Dedifferentiated amniotic fluid mesenchymal stem cell (primary cell): ENCODE results near the gene KCNQ1OT1.

Source experiments
- DNase-seq: peaks from one replicate; pipeline ENCODE4 v3.0.0-alpha.2; 2016; ENCODE audit errors: extremely low spot score

The KCNQ1OT1 gene

GRCh38 chr11:2686360-2687222 lies 13.2 kb downstream of the KCNQ1OT1 start:
- DNase-seq, result no peak

GRCh38 chr11:2685566-2686359 lies 14.0 kb downstream of the KCNQ1OT1 start:
- DNase-seq, result no peak

- no peak for DNase-seq
Observed at GRCh38 chr11:2685051-2685450, 14.7 kb downstream of the KCNQ1OT1 start.

GRCh38 chr11:2684581-2684980 lies 15.2 kb downstream of the KCNQ1OT1 start:
- DNase-seq, result no peak

GRCh38 chr11:2683806-2684205 lies 16.0 kb downstream of the KCNQ1OT1 start:
- DNase-seq, result no peak

- DNase-seq, result no peak
Observed at GRCh38 chr11:2681408-2682145, 18.2 kb downstream of the KCNQ1OT1 start.

- DNase-seq, result no peak
Observed at GRCh38 chr11:2679011-2679676, 20.6 kb downstream of the KCNQ1OT1 start.

GRCh38 chr11:2678396-2678795 lies 21.4 kb downstream of the KCNQ1OT1 start:
- DNase-seq, result no peak

GRCh38 chr11:2677127-2677526 lies 22.7 kb downstream of the KCNQ1OT1 start:
- DNase-seq, result no peak

- no peak for DNase-seq
Observed at GRCh38 chr11:2675540-2675939, 24.3 kb downstream of the KCNQ1OT1 start.

GRCh38 chr11:2674658-2675131 lies 25.1 kb downstream of the KCNQ1OT1 start:
- no peak for DNase-seq

- no peak for DNase-seq
Observed at GRCh38 chr11:2673871-2674471, 25.8 kb downstream of the KCNQ1OT1 start.

- no peak for DNase-seq
Observed at GRCh38 chr11:2673250-2673610, 26.6 kb downstream of the KCNQ1OT1 start.

- DNase-seq, result no peak
Observed at GRCh38 chr11:2672553-2673249, 27.1 kb downstream of the KCNQ1OT1 start.

GRCh38 chr11:2671748-2672147 lies 28.0 kb downstream of the KCNQ1OT1 start:
- no peak for DNase-seq

GRCh38 chr11:2670541-2671100 lies 29.2 kb downstream of the KCNQ1OT1 start:
- DNase-seq, result no peak

- DNase-seq, result no peak
Observed at GRCh38 chr11:2669634-2670469, 29.9 kb downstream of the KCNQ1OT1 start.

GRCh38 chr11:2668876-2669275 lies 30.9 kb downstream of the KCNQ1OT1 start:
- no peak for DNase-seq

- DNase-seq, result no peak
Observed at GRCh38 chr11:2667940-2668339, 31.9 kb downstream of the KCNQ1OT1 start.
